ENCODE results near the gene SMURF1. TPM values are rescaled to one million over a fixed set of nuclear protein-coding genes. Genes with fewer than 3 reads are reported as not detected.
A peak's percentile ranks its signal among the peaks of the same experiment; 100 is the strongest.

The SMURF1 gene
- total RNA-seq, 1 donor from 2014 or later: 22.1 TPM

- H3K9me3 Mint-ChIP-seq: no peaks in the 10 kb centered on the region
- TF ChIP-seq CTCF (conservative IDR thresholded peaks at IDR 0.05): no peak
- H3K27ac Mint-ChIP-seq: no peak overlapping the region
- no peak overlapping the region for H3K4me3 Mint-ChIP-seq
- H3K27me3 Mint-ChIP-seq: no peaks in the 10 kb centered on the region
- no peaks in the 10 kb centered on the region for H3K4me1 Mint-ChIP-seq (ENCODE audit: unreplicated experiment)
- DNase-seq (ENCODE audit: extremely low spot score, unreplicated experiment): peak; percentile 62
- peaks cover 30% of the 10 kb centered on the region for H3K36me3 Mint-ChIP-seq
Measured at GRCh38 chr7:99008181-99008631, 135.7 kb downstream of the SMURF1 start.

DNA sequence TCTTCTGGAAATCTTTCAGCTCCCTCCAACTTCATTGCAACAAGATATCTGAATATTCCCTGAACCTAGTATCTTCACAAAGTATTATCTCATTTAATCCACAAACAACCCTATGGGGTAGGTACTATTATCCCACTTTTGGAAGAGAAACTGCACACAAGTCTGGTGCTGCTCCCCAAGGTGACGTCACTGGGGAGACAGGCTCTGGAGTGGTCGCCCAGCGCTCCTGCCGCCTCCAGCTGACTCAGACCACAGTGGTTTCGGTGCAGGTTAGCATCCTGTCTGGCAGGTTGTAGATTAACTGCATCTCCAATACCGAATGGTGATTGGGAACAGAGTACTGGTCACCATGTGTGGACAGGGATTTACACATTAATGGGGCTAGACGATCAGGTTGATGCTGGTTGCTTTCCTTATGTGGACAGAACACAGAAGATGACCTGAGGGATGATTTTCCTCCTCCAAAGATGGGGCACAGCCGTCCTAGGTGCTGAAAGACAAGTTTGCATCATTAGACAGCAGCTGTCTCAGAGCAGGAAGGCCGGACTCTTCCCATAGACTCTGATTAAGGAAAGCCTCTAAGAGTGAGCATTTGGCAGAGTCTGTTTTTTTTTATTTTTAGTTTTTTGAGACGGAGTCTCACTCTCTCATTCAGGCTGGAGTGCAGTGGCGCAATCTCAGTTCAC is 137.0 kb downstream of the SMURF1 start:
- Mint-ChIP-seq H3K9me3 (no peaks in the 10 kb centered on the region), H3K36me3 (peaks cover 31% of the 10 kb centered on the region)

GRCh38 chr7:99005776-99006175 is 138.1 kb downstream of the SMURF1 start:
- peaks cover 31% of the 10 kb centered on the region for H3K36me3 Mint-ChIP-seq
- no peak overlapping the region for H3K27ac Mint-ChIP-seq
- no peaks in the 10 kb centered on the region for H3K4me1 Mint-ChIP-seq (ENCODE audit: unreplicated experiment)
- DNase-seq (ENCODE audit: extremely low spot score, unreplicated experiment): no peak
- H3K4me3 Mint-ChIP-seq: no peak overlapping the region
- no peaks in the 10 kb centered on the region for H3K27me3 Mint-ChIP-seq
- no peak for TF ChIP-seq CTCF (conservative IDR thresholded peaks at IDR 0.05)
- H3K9me3 Mint-ChIP-seq: no peaks in the 10 kb centered on the region

More for the DNA sequence above, 137.0 kb downstream of the SMURF1 start:
- H3K27ac Mint-ChIP-seq: no peak overlapping the region
- DNase-seq (ENCODE audit: extremely low spot score, unreplicated experiment): peak; percentile 51
- H3K27me3 Mint-ChIP-seq: no peaks in the 10 kb centered on the region
- TF ChIP-seq CTCF (conservative IDR thresholded peaks at IDR 0.05): no peak
- H3K4me1 Mint-ChIP-seq (ENCODE audit: unreplicated experiment): no peaks in the 10 kb centered on the region
- no peak overlapping the region for H3K4me3 Mint-ChIP-seq

- DNase-seq (ENCODE audit: extremely low spot score, unreplicated experiment): no peak
- Mint-ChIP-seq H3K36me3 (peaks cover 26% of the 10 kb centered on the region), H3K27me3 (no peaks in the 10 kb centered on the region), H3K4me3 (no peak overlapping the region), H3K4me1 (ENCODE audit: unreplicated experiment) (no peaks in the 10 kb centered on the region), H3K27ac (no peak overlapping the region), H3K9me3 (no peaks in the 10 kb centered on the region)
- no peak for TF ChIP-seq CTCF (conservative IDR thresholded peaks at IDR 0.05)
Measured at GRCh38 chr7:99004781-99005500, 139.0 kb downstream of the SMURF1 start.

DNA sequence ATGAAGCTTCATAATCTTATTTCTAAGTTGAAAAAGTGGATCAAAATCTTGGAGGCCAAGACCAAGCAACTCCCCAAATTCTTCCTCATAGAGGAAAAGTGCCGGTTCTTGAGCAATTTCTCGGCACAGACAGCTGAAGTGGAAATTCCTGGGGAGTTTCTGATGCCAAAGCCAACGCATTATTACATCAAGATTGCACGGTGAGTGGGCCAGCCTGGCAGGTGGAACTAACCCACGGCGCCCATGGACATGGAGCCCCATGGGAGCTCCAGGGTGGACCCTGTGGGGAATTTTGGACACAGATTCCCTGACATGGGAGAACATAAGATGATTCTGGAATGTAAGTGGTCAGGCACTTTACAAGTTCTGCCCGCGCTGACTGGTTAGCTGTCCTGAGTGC is 139.7 kb downstream of the SMURF1 start:
- H3K36me3 Mint-ChIP-seq: peaks cover 26% of the 10 kb centered on the region
- no peak for DNase-seq (ENCODE audit: extremely low spot score, unreplicated experiment)

More for the DNA sequence above, 139.7 kb downstream of the SMURF1 start:
- Mint-ChIP-seq H3K4me3 (no peak overlapping the region), H3K27ac (no peak overlapping the region), H3K9me3 (no peaks in the 10 kb centered on the region), H3K4me1 (ENCODE audit: unreplicated experiment) (no peaks in the 10 kb centered on the region), H3K27me3 (no peaks in the 10 kb centered on the region)
- TF ChIP-seq CTCF (conservative IDR thresholded peaks at IDR 0.05): no peak
